HepG2 (cell line): ENCODE data around the gene SLC9A4. TPM values are rescaled to one million over a fixed set of nuclear protein-coding genes. Genes with fewer than 3 reads are reported as not detected.
A peak's percentile ranks its signal among the peaks of the same experiment; 100 is the strongest.

ENCODE experiments used
- ATAC-seq: fragments of 200-7000 bp; cut with Tn5 transposase; 3 replicates; pipeline ENCODE4 v1.9.1; 2020; ENCODE audit warnings: mild to moderate bottlenecking, moderate library complexity
- BruUV-seq: library from RNA; stranded (reverse); fragments of 400-500 nt; replicated peaks from 2 replicates; lab custom pipeline; 2021; lab: Mats Ljungman, UMichigan
- CTCF ChIA-PET: fragments of 300-600 bp; formaldehyde crosslinking; extraction: SDS; loops from one replicate; lab custom pipeline; 2021; ENCODE audit warnings: low total read pairs, inconsistent platforms, low intra/inter-chr PET ratio; lab: Yijun Ruan, JAX
- POLR2A ChIA-PET: fragments of 350-600 bp; sonication (Branson Sonifier 250); formaldehyde crosslinking; loops from one replicate; lab custom pipeline; 2020; ENCODE audit warnings: antibody characterized with exemption, inconsistent platforms; lab: Yijun Ruan, JAX
- DNase-seq: peaks from one replicate; pipeline ENCODE4 v3.0.0-alpha.2; 2015; ENCODE audit warnings: low spot score
- FAIRE-seq: peaks from 3 replicates; lab custom pipeline; 2011; peaks lifted over from hg19 to GRCh38; lab: Jason Lieb, UNC
- H2AFZ ChIP-seq: one replicate; pipeline ENCODE4 v1.6.1; 2011; ENCODE audit warnings: low read length, inconsistent platforms
- H3K27ac ChIP-seq: fragments of 300-600 bp; 3 replicates; pipeline ENCODE4 v1.8.0; 2011; ENCODE audit warnings: mixed run types, mild to moderate bottlenecking, mixed read lengths, low read length, inconsistent platforms; ENCODE audit not compliant: insufficient read depth; ENCODE audit errors: extremely low read length
- H3K27me3 ChIP-seq, 2 experiments: fragments of 200-600 bp in 1 of 2; 2 replicates in 1 of 2; 3 replicates in 1 of 2; pipeline versions ENCODE4 v1.6.0 to v1.8.0; 2011; ENCODE audit warnings: low read length in 2 of 2, mild to moderate bottlenecking in 2 of 2, moderate library complexity in 2 of 2, inconsistent platforms in 1 of 2; ENCODE audit not compliant: insufficient read depth in 2 of 2, control insufficient read depth in 1 of 2
- H3K36me3 ChIP-seq, 2 experiments: fragments of 200-600 bp in 1 of 2; replicated peaks in 1 of 2; 2 replicates in 1 of 2; 3 replicates in 1 of 2; pipeline versions ENCODE4 v1.5.1 to v1.8.0; 2011; ENCODE audit warnings: low read length in 2 of 2, inconsistent platforms in 1 of 2; ENCODE audit not compliant: insufficient read depth in 2 of 2, control insufficient read depth in 1 of 2
- H3K4me1 ChIP-seq: 2 replicates; pipeline ENCODE4 v1.5.1; 2012; ENCODE audit warnings: low read length, inconsistent platforms; ENCODE audit not compliant: insufficient read depth
- H3K4me2 ChIP-seq: 2 replicates; pipeline ENCODE4 v1.6.0; 2011; ENCODE audit warnings: low read depth, low read length, inconsistent platforms
- H3K4me3 ChIP-seq, 3 experiments: fragments of 200-600 bp in 1 of 3; sonication (generic), shearing (Covaris generic) in 1 of 3; replicated peaks in 1 of 3; 2 replicates each; pipeline ENCODE4 v1.5.1; 2011 to 2016; ENCODE audit warnings: low read length in 3 of 3, inconsistent platforms in 2 of 3, low read depth in 2 of 3, mild to moderate bottlenecking in 2 of 3, control low read depth in 1 of 3, mixed read lengths in 1 of 3; ENCODE audit not compliant: insufficient read depth in 1 of 3
- H3K79me2 ChIP-seq: one replicate; pipeline ENCODE4 v1.6.1; 2011; ENCODE audit warnings: low read length, inconsistent platforms; ENCODE audit not compliant: insufficient read depth
- H3K9ac ChIP-seq: 2 replicates; pipeline ENCODE4 v1.6.0; 2011; ENCODE audit warnings: mild to moderate bottlenecking, low read depth, low read length, inconsistent platforms; ENCODE audit not compliant: insufficient read depth
- H3K9me3 ChIP-seq: 2 replicates; pipeline ENCODE4 v1.5.1; 2012; ENCODE audit warnings: mild to moderate bottlenecking, low read length
- H4K20me1 ChIP-seq: 2 replicates; pipeline ENCODE4 v1.6.0; 2011; ENCODE audit warnings: inconsistent platforms, mild to moderate bottlenecking, low read length, moderate library complexity; ENCODE audit not compliant: insufficient read depth
- HNF4A ChIP-seq: sonication (generic); formaldehyde crosslinking; IDR thresholded peaks from 2 replicates; pipeline ENCODE4 v1.4.0; 2020; ENCODE audit warnings: missing genetic modification reagents
- RBM22 ChIP-seq: fragments of 200-400 bp; formaldehyde crosslinking; optimal IDR thresholded peaks from 2 replicates; pipeline ENCODE3; 2017; ENCODE audit warnings: mild to moderate bottlenecking, low read length, moderate library complexity
- ZSCAN25 ChIP-seq: sonication (generic); formaldehyde crosslinking; IDR thresholded peaks from 2 replicates; pipeline ENCODE4 v1.8.0; 2022; ENCODE audit warnings: mild to moderate bottlenecking, missing genetic modification reagents
- WGBS: methylation state at CpG from one replicate; pipeline ENCODE4 v1.1.6; 2017; ENCODE audit warnings: low lambda C conversion rate; 5-methylcytosine and 5-hydroxymethylcytosine counted together
- in situ Hi-C: cut with HindIII; loops from 2 replicates; pipeline ENCODE4 v1.10.0; 2017; ENCODE audit warnings: low pct_unique_long_range_greater_than_20kb; ENCODE audit not compliant: extremely low pct_ligation_motif_present
- intact Hi-C: fragments of 100-400 bp; cut with micrococcal nuclease; formaldehyde crosslinking; loops from one replicate; pipeline ENCODE4 v1.10.0; 2022; ENCODE audit not compliant: unreplicated experiment
- polyA plus RNA-seq, 8 experiments: library from polyadenylated mRNA; depleted of rRNA in 3 of 8; stranded (reverse) in 7 of 8; unstranded in 1 of 8; fragments of >200 nt; fragmentation: Illumina TruSeq in 4 of 8; extraction: Trizol in 4 of 8; gene quantifications; 2 replicates each; pipeline versions ENCODE4 v1.2.1 to v1.2.3, GENCODE V29; 2011 to 2016; ENCODE audit warnings: low read depth in 4 of 8, missing spikeins in 1 of 8, mixed read lengths in 1 of 8; ENCODE audit not compliant: insufficient read depth in 1 of 8
- total RNA-seq, 5 experiments: library from RNA; depleted of rRNA; stranded (reverse); fragments of >200 nt; fragmentation: Illumina TruSeq; extraction: Trizol; gene quantifications; 2 replicates each; pipeline ENCODE4 v1.2.3, GENCODE V29; 2016; ENCODE audit warnings: low read depth in 1 of 5
- TF ChIP-seq, protein P1 (sequence below): sonication (generic); formaldehyde crosslinking; IDR thresholded peaks from 2 replicates; pipeline ENCODE4 v1.5.0; 2020; ENCODE audit warnings: missing genetic modification reagents

SLC9A4 gene
- total and polyA plus RNA-seq, 2 of the 13 experiments (the other 11 are each of a cell fraction or from before 2014, with no cell fraction given): not detected

DNA sequence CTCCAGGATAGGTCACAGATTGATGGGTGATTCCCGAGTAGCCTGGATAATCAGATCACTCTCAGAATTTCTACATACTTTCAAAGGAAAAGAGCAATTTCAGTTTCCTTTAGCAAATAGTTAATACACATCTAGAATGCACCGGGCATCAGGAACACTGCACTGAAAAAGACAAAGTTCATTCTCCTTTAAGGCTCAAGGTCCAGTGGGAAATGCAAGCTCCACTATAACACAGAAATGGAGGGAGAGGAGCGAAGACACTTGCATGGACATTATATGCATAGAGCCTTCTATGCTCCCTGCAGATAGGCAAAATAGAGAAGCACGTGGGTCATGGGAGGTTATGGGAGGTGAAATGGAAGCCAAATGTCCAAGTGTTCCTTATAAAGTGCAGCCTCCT is 49.1 kb downstream of the SLC9A4 start:
- no peak overlapping the region for H3K4me3 ChIP-seq
- H3K9ac ChIP-seq: no peak overlapping the region
- H3K79me2 ChIP-seq: no peaks in the 10 kb centered on the region
- intact Hi-C loops (loop anchor here (5.0 kb wide), 1 partner anchor 280 kb away; no protein-coding TSS in a partner anchor), in situ Hi-C loops (no loop called here)
- ChIA-PET POLR2A (no interaction called here), CTCF (interaction anchor here (4.1 kb wide), 1 partner anchor 94 kb away, joined by 19 read pairs; no protein-coding TSS in a partner anchor)
- no TSS peak for BruUV-seq
- WGBS: 2% methylated on average over 4 of the region's 4 CpGs
- no peak overlapping the region for H3K27ac ChIP-seq
- H2AFZ ChIP-seq: no peak overlapping the region
- H3K4me1 ChIP-seq: peaks cover 16% of the 10 kb centered on the region
- no peaks in the 10 kb centered on the region; a peak in 1 of 5 replicates for H3K27me3 ChIP-seq
- no peaks in the 10 kb centered on the region for H3K36me3 ChIP-seq
- no peaks in the 10 kb centered on the region for H3K9me3 ChIP-seq
- FAIRE-seq (no peak), ATAC-seq (peak; percentile 60), DNase-seq (no peak)
- no peak for TF ChIP-seq ZSCAN25 (CRISPR knock-in tag)
- TF ChIP-seq HNF4A (CRISPR knock-in tag): peak; percentile 40
- no peak for TF ChIP-seq RBM22
- H3K4me2 ChIP-seq: no peak overlapping the region
- no peaks in the 10 kb centered on the region for H4K20me1 ChIP-seq

DNA sequence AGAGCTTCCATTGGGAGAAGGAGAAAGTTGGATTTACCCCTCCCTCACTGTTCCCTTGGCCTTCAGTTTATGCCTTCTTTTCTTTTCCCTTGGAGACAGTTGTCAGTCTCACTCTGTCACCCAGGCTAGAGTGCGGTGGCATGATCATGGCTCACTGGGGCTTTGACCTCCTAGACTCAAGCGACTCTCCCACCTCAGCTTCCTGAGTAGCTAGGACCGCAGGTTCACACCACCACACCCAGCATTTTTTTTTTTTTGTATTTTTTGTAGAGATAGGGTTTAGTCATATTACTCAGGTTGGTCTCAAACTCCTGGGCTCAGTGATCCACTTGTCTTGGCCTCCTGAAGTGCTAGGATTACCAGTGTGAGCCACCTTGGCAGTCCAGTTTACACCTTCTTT is 49.9 kb downstream of the SLC9A4 start:
- CTCF ChIA-PET: interaction anchor here (4.1 kb wide), 1 partner anchor 93 kb away, joined by 19 read pairs; no protein-coding TSS in a partner anchor
- H3K27ac ChIP-seq: no peak overlapping the region
- no peaks in the 10 kb centered on the region for H4K20me1 ChIP-seq
- in situ Hi-C loops (no loop called here), intact Hi-C loops (loop anchor here (5.0 kb wide), 1 partner anchor 279 kb away; no protein-coding TSS in a partner anchor)
- TF ChIP-seq, protein P1, sequence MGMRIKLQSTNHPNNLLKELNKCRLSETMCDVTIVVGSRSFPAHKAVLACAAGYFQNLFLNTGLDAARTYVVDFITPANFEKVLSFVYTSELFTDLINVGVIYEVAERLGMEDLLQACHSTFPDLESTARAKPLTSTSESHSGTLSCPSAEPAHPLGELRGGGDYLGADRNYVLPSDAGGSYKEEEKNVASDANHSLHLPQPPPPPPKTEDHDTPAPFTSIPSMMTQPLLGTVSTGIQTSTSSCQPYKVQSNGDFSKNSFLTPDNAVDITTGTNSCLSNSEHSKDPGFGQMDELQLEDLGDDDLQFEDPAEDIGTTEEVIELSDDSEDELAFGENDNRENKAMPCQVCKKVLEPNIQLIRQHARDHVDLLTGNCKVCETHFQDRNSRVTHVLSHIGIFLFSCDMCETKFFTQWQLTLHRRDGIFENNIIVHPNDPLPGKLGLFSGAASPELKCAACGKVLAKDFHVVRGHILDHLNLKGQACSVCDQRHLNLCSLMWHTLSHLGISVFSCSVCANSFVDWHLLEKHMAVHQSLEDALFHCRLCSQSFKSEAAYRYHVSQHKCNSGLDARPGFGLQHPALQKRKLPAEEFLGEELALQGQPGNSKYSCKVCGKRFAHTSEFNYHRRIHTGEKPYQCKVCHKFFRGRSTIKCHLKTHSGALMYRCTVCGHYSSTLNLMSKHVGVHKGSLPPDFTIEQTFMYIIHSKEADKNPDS: no peak
- BruUV-seq: no TSS peak
- H3K9ac ChIP-seq: no peak overlapping the region
- no peak overlapping the region for H3K4me2 ChIP-seq
- H2AFZ ChIP-seq: no peak overlapping the region
- WGBS: 56% methylated on average over 3 of the region's 3 CpGs
- H3K9me3 ChIP-seq: no peaks in the 10 kb centered on the region
- POLR2A ChIA-PET: no interaction called here
- H3K4me1 ChIP-seq: peaks cover 16% of the 10 kb centered on the region
- no peaks in the 10 kb centered on the region for H3K36me3 ChIP-seq
- no peak overlapping the region for H3K4me3 ChIP-seq
- H3K79me2 ChIP-seq: no peaks in the 10 kb centered on the region
- ATAC-seq (no peak), DNase-seq (no peak), FAIRE-seq (no peak)
- H3K27me3 ChIP-seq: no peaks in the 10 kb centered on the region; a peak in 1 of 5 replicates
